ENCODE data around the gene ADISSP.

DNA sequence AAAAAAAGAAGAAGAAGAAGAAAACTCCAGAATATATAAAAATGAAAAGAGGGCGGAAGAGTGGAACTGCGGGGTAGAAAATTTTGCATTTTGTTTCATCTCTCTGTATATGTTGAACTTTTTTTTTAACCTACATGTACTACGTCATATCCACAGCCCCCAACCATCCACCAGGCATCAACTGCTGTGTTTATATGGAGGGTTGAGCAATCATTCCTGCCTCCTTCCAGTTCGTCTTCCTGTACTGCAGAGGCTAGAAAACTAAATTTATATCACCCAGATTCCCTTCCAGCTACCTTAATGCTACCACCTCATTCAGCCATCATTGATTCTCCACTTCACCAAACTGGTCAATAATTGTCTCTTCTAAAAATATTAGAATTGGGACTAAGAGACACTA, 45.6 kb downstream of the ADISSP start:
- TF ChIP-seq, protein P1, sequence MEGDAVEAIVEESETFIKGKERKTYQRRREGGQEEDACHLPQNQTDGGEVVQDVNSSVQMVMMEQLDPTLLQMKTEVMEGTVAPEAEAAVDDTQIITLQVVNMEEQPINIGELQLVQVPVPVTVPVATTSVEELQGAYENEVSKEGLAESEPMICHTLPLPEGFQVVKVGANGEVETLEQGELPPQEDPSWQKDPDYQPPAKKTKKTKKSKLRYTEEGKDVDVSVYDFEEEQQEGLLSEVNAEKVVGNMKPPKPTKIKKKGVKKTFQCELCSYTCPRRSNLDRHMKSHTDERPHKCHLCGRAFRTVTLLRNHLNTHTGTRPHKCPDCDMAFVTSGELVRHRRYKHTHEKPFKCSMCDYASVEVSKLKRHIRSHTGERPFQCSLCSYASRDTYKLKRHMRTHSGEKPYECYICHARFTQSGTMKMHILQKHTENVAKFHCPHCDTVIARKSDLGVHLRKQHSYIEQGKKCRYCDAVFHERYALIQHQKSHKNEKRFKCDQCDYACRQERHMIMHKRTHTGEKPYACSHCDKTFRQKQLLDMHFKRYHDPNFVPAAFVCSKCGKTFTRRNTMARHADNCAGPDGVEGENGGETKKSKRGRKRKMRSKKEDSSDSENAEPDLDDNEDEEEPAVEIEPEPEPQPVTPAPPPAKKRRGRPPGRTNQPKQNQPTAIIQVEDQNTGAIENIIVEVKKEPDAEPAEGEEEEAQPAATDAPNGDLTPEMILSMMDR (IDR thresholded peaks at IDR 0.05), result no peak
- TF ChIP-seq POLR2AphosphoS5 (IDR thresholded peaks at IDR 0.05), result no peak
